Neural crest cell (in vitro differentiated cells): ENCODE data around the gene HOXA9. TPM values are rescaled to one million over a fixed set of nuclear protein-coding genes. Genes with fewer than 3 reads are reported as not detected.

Experiments
- DNase-seq: peaks from one replicate; pipeline ENCODE4 v3.0.0; 2021; ENCODE audit warnings: low read depth, mixed read lengths, low spot score
- H3K27ac Mint-ChIP-seq: one replicate; pipeline ENCODE4 v1.8.0; 2021; ENCODE audit warnings: mild to moderate bottlenecking, mixed read lengths; ENCODE audit not compliant: unreplicated experiment
- H3K27me3 Mint-ChIP-seq: 2 replicates; pipeline ENCODE4 v1.8.0; 2021; ENCODE audit warnings: low read depth, mild to moderate bottlenecking, mixed read lengths
- H3K36me3 Mint-ChIP-seq: 2 replicates; pipeline ENCODE4 v1.8.0; 2021; ENCODE audit warnings: low read depth, mild to moderate bottlenecking, mixed read lengths
- H3K4me1 Mint-ChIP-seq: 2 replicates; pipeline ENCODE4 v1.8.0; 2021; ENCODE audit warnings: mixed read lengths
- H3K4me3 Mint-ChIP-seq: one replicate; pipeline ENCODE4 v1.8.0; 2021; ENCODE audit warnings: mild to moderate bottlenecking, mixed read lengths
- H3K9me3 Mint-ChIP-seq: 2 replicates; pipeline ENCODE4 v1.8.0; 2021; ENCODE audit warnings: mixed read lengths
- total RNA-seq: library from RNA; stranded (reverse); gene quantifications from 2 replicates; pipeline ENCODE4 v1.2.1, GENCODE V29; 2021
- TF ChIP-seq, protein P1 (sequence below): fragments of 200-600 bp; sonication (generic); conservative IDR thresholded peaks from 2 replicates; pipeline ENCODE4 v1.5.0; 2021; ENCODE audit warnings: antibody characterized with exemption, mild to moderate bottlenecking

The HOXA9 gene
- total RNA-seq, 1 donor from 2014 or later: 9.0 TPM

DNA sequence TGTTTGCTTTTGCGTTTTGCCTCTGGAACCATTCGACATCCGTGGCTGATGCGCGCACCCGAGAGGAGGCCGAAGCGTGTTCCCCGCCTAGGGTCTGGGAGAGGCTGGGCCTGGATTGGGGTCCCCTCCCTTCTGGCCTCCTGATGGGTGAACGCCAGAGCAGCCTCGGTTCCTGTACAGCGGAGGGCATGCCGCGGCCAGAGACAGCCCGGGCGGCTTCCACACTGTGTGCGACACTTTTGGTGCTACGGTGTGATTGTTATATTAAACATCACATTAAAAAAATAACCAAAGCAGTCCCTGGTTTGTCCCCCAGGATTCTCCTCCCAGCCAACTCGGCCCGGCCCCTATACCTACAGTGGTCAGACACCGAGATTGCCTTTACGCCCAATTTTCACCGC is 5.2 kb downstream of the HOXA9 start:
- DNase-seq: no peak
- no peaks in the 10 kb centered on the region for H3K9me3 Mint-ChIP-seq
- TF ChIP-seq, protein P1, sequence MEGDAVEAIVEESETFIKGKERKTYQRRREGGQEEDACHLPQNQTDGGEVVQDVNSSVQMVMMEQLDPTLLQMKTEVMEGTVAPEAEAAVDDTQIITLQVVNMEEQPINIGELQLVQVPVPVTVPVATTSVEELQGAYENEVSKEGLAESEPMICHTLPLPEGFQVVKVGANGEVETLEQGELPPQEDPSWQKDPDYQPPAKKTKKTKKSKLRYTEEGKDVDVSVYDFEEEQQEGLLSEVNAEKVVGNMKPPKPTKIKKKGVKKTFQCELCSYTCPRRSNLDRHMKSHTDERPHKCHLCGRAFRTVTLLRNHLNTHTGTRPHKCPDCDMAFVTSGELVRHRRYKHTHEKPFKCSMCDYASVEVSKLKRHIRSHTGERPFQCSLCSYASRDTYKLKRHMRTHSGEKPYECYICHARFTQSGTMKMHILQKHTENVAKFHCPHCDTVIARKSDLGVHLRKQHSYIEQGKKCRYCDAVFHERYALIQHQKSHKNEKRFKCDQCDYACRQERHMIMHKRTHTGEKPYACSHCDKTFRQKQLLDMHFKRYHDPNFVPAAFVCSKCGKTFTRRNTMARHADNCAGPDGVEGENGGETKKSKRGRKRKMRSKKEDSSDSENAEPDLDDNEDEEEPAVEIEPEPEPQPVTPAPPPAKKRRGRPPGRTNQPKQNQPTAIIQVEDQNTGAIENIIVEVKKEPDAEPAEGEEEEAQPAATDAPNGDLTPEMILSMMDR: no peak
- H3K27ac Mint-ChIP-seq: no peak overlapping the region
- peaks cover 19% of the 10 kb centered on the region for H3K4me1 Mint-ChIP-seq
- peaks cover 7% of the 10 kb centered on the region for H3K36me3 Mint-ChIP-seq
- peak overlapping the region; percentile 77 for H3K4me3 Mint-ChIP-seq
- peaks cover 95% of the 10 kb centered on the region for H3K27me3 Mint-ChIP-seq

DNA sequence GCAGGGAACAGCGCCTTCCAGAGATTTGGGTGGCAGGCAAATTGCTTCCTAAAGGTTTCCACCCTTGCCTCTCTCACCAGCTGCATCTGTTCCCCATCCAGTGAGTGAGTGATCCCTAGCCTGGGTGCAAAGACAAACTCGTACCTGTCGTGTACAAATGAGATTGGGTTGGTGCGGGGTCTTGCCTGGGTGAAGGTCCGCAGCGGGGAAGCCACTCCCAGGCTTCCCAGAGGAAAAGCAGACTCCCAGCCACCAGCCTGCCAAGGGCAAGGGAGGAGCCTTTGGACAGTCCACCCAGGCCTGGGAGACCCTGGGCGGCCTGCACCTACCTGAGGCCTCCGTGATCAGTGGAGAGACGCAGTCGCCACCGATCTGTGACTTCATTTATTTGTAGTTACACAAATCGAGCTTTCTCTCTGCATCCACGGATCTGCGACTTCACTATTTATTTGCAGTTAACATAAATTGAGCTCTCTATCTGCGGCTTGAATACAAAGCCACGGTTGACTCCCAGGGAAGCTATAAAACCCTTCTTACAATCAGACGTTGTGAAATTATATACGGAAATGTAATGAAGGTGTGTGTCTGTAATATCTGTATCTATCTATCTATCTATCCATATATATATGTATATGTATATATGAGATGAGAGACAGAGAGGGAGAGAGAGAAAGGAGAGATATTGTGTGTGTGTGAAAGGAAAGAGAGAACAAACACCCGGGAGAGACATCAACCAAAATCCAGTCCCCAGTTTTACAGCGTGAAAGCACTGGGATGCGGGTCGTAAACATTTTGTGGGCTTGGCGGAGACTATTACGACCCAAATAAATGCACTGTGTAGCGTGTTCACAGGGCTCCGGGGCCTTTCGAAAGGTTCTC is 5.8 kb downstream of the HOXA9 start:
- TF ChIP-seq, protein P1: no peak
- H3K9me3 Mint-ChIP-seq: no peaks in the 10 kb centered on the region
- H3K27me3 Mint-ChIP-seq: peaks cover 97% of the 10 kb centered on the region
- H3K4me1 Mint-ChIP-seq: peaks cover 22% of the 10 kb centered on the region
- peaks cover 10% of the 10 kb centered on the region for H3K36me3 Mint-ChIP-seq
- no peak overlapping the region for H3K27ac Mint-ChIP-seq
- H3K4me3 Mint-ChIP-seq: peak overlapping the region; percentile 77
- no peak for DNase-seq

DNA sequence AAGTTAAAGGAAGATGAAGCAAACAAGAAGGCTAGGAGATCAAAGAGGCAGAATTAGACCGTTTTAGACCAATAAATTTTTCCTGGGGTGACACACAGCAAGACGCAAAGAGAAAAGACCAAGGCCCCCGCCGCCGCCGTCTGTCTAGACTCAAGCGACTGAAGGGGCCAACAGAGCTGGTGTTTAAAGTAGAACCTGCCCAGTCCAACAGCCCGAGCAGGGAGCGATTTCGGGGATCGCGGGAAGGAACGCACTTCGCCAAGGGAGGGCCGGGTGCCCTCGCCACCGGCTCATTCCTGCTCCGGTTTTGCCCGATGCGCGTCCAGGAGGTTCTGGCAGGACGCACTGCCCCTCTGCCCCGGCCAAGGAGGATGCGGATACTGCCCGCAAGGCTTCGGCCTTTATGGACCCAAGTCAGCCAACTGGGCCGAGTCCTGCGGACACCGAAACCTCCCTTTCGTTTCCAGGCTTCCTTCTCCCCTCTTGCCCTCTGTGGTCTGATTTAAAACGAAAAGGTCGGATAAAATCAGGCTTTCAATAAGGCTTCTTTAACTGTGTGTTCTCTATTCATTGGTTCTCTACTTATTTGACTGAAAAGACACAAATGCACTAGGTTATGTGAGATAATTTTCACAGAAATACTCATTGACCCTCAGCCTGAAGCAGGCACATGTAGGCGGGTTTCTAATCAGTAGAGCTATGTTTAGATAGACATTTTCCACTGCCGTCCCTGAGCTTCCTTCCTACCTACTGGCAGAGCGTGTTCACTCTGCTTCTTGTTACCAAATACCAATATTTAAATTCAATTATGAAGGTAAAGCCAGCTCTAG is 6.7 kb downstream of the HOXA9 start:
- H3K4me3 Mint-ChIP-seq: peak overlapping the region; percentile 77
- no peak for DNase-seq
- H3K27me3 Mint-ChIP-seq: peaks cover 97% of the 10 kb centered on the region
- TF ChIP-seq, protein P1: no peak
- no peak overlapping the region for H3K27ac Mint-ChIP-seq
- H3K4me1 Mint-ChIP-seq: peaks cover 21% of the 10 kb centered on the region
- peaks cover 6% of the 10 kb centered on the region for H3K36me3 Mint-ChIP-seq
- no peaks in the 10 kb centered on the region for H3K9me3 Mint-ChIP-seq

DNA sequence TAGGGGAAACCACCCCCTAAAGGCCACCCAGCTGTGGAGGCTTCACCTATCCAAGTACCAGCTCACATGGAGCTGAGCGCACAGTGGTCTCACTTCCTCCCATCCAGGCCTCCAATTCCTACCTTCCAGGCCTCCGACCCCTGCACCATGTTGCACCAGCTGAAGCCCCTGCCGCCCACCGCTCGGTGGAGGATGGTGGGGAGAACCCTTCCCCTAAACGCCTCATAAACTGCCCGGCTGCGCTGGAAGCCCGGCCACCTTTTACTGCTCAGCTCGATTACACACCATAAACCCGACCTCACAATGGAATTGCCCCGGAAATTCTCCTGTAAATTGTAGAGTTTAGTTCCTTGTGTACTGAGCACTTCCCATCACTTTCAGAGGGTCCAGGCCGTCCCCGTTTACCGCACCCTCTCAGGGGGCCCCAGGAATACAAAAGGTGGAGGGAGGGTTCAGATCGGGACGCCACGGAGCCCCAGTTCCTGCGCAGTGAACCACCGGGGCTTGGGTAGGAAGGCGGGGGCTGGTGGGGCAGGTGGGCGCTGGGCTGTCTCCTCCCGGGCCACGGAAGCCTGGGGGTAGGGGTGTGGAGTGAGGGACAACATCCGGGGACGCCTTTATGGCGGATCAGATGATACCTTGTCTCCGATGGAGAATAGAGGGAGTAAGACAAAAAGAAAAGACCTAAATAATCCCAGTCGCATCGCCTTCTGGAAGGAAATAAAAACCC is 7.5 kb downstream of the HOXA9 start:
- H3K27ac Mint-ChIP-seq: peak overlapping the region; percentile 45
- H3K9me3 Mint-ChIP-seq: no peaks in the 10 kb centered on the region
- peaks cover 6% of the 10 kb centered on the region for H3K36me3 Mint-ChIP-seq
- H3K4me3 Mint-ChIP-seq: peak overlapping the region; percentile 77
- TF ChIP-seq, protein P1: no peak
- DNase-seq: no peak
- peaks cover 22% of the 10 kb centered on the region for H3K4me1 Mint-ChIP-seq
- peaks cover 97% of the 10 kb centered on the region for H3K27me3 Mint-ChIP-seq
